Measurements from ENCODE around the gene PACS1. TPM values are rescaled to one million over a fixed set of nuclear protein-coding genes. Genes with fewer than 3 reads are reported as not detected.
"Not testable (repeated sequence)": the region's sequence is repeated elsewhere in the genome, so short reads cannot be mapped to it uniquely, and the experiment has no call there.

The PACS1 gene
- total RNA-seq, 1 donor from 2014 or later: 30.6 TPM

- no peak for DNase-seq
- no peaks in the 10 kb centered on the region for H3K36me3 Mint-ChIP-seq (ENCODE audit: unreplicated experiment)
- H3K27ac Mint-ChIP-seq (ENCODE audit: unreplicated experiment): no peak overlapping the region
- peaks cover 2% of the 10 kb centered on the region for H3K9me3 Mint-ChIP-seq (ENCODE audit: unreplicated experiment)
- no peaks in the 10 kb centered on the region for H3K27me3 Mint-ChIP-seq (ENCODE audit: unreplicated experiment)
- no peak overlapping the region for H3K4me3 Mint-ChIP-seq (ENCODE audit: unreplicated experiment)
- H3K4me1 Mint-ChIP-seq (ENCODE audit: low read depth, unreplicated experiment): peaks cover 12% of the 10 kb centered on the region
- TF ChIP-seq CTCF (IDR thresholded peaks at IDR 0.05; ENCODE audit: partially characterized antibody, unreplicated experiment): no peak
These were observed 17.3 kb downstream of the PACS1 start for GRCh38 chr11:66087148-66087908.

GRCh38 chr11:66089067-66089466 is 19.0 kb downstream of the PACS1 start:
- DNase-seq: no peak
- Mint-ChIP-seq H3K27ac (ENCODE audit: unreplicated experiment) (no peak overlapping the region), H3K27me3 (ENCODE audit: unreplicated experiment) (no peaks in the 10 kb centered on the region), H3K9me3 (ENCODE audit: unreplicated experiment) (no peaks in the 10 kb centered on the region), H3K36me3 (ENCODE audit: unreplicated experiment) (no peaks in the 10 kb centered on the region), H3K4me1 (ENCODE audit: low read depth, unreplicated experiment) (peaks cover under 1% of the 10 kb centered on the region), H3K4me3 (ENCODE audit: unreplicated experiment) (no peak overlapping the region)
- no peak for TF ChIP-seq CTCF (IDR thresholded peaks at IDR 0.05; ENCODE audit: partially characterized antibody, unreplicated experiment)

GRCh38 chr11:66090288-66090687 is 20.2 kb downstream of the PACS1 start:
- H3K27me3 Mint-ChIP-seq (ENCODE audit: unreplicated experiment): no peaks in the 10 kb centered on the region
- no peak overlapping the region for H3K4me3 Mint-ChIP-seq (ENCODE audit: unreplicated experiment)
- H3K9me3 Mint-ChIP-seq (ENCODE audit: unreplicated experiment): no peaks in the 10 kb centered on the region
- no peak for TF ChIP-seq CTCF (IDR thresholded peaks at IDR 0.05; ENCODE audit: partially characterized antibody, unreplicated experiment)
- no peak overlapping the region for H3K27ac Mint-ChIP-seq (ENCODE audit: unreplicated experiment)
- H3K4me1 Mint-ChIP-seq (ENCODE audit: low read depth, unreplicated experiment): no peaks in the 10 kb centered on the region
- H3K36me3 Mint-ChIP-seq (ENCODE audit: unreplicated experiment): no peaks in the 10 kb centered on the region
- no peak for DNase-seq

- H3K27me3 Mint-ChIP-seq (ENCODE audit: unreplicated experiment); H3K4me1 Mint-ChIP-seq (ENCODE audit: low read depth, unreplicated experiment); H3K27ac Mint-ChIP-seq (ENCODE audit: unreplicated experiment); H3K36me3 Mint-ChIP-seq (ENCODE audit: unreplicated experiment); DNase-seq; H3K9me3 Mint-ChIP-seq (ENCODE audit: unreplicated experiment); H3K4me3 Mint-ChIP-seq (ENCODE audit: unreplicated experiment): not testable (repeated sequence)
These were observed 22.1 kb downstream of the PACS1 start for GRCh38 chr11:66092125-66092524.

- H3K27me3 Mint-ChIP-seq (ENCODE audit: unreplicated experiment); H3K4me1 Mint-ChIP-seq (ENCODE audit: low read depth, unreplicated experiment); H3K9me3 Mint-ChIP-seq (ENCODE audit: unreplicated experiment); H3K27ac Mint-ChIP-seq (ENCODE audit: unreplicated experiment); H3K36me3 Mint-ChIP-seq (ENCODE audit: unreplicated experiment); DNase-seq; H3K4me3 Mint-ChIP-seq (ENCODE audit: unreplicated experiment): not testable (repeated sequence)
These were observed 29.7 kb downstream of the PACS1 start for GRCh38 chr11:66099746-66100145.

- H3K4me1 Mint-ChIP-seq (ENCODE audit: low read depth, unreplicated experiment): no peaks in the 10 kb centered on the region
- H3K9me3 Mint-ChIP-seq (ENCODE audit: unreplicated experiment): no peaks in the 10 kb centered on the region
- H3K4me3 Mint-ChIP-seq (ENCODE audit: unreplicated experiment): no peak overlapping the region
- TF ChIP-seq CTCF (IDR thresholded peaks at IDR 0.05; ENCODE audit: partially characterized antibody, unreplicated experiment): no peak
- no peaks in the 10 kb centered on the region for H3K27me3 Mint-ChIP-seq (ENCODE audit: unreplicated experiment)
- no peak overlapping the region for H3K27ac Mint-ChIP-seq (ENCODE audit: unreplicated experiment)
- no peak for DNase-seq
- no peaks in the 10 kb centered on the region for H3K36me3 Mint-ChIP-seq (ENCODE audit: unreplicated experiment)
These were observed 30.4 kb downstream of the PACS1 start for GRCh38 chr11:66100272-66101065.

All from glutamatergic neuron (in vitro differentiated cells).